ENCODE data around the gene SLAIN2.
"Not testable (repeated sequence)": the region's sequence is repeated elsewhere in the genome, so short reads cannot be mapped to it uniquely, and the experiment has no call there.

The SLAIN2 gene

GRCh38 chr4:48445704-48446103, 104.4 kb downstream of the SLAIN2 start:
- DNase-seq (ENCODE audit: low spot score) = peak; percentile 12

GRCh38 chr4:48446642-48447041, 105.3 kb downstream of the SLAIN2 start:
- DNase-seq (ENCODE audit: low spot score) = no peak

- no peak for DNase-seq (ENCODE audit: low spot score)
These were observed 107.8 kb downstream of the SLAIN2 start for GRCh38 chr4:48449151-48449550.

DNA sequence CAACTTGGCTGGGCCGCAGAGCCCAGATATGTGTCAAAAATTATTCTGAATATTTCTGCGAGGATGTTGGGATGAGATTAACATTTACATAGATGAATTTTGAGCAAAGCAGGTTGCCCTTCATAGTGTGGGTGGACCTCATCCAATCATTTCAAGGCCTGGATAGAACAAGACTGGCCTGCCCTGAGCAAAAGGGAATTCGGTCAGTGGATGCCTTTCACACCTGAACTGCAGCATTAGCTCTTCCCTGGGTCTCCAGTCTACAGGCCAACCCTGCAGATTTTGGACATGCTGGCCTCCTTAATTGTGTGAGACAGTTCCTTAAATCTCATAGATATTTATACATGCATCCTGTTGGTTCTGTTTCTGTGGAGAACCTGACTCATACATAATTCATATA, 109.4 kb downstream of the SLAIN2 start:
- DNase-seq (ENCODE audit: low spot score) = no peak

- DNase-seq (ENCODE audit: low spot score) = not testable (repeated sequence)
These were observed 110.3 kb downstream of the SLAIN2 start for GRCh38 chr4:48451656-48452055.

GRCh38 chr4:48454591-48454990, 113.3 kb downstream of the SLAIN2 start:
- no peak for DNase-seq (ENCODE audit: low spot score)

GRCh38 chr4:48461000-48461399, 119.7 kb downstream of the SLAIN2 start:
- DNase-seq (ENCODE audit: low spot score) = no peak

- no peak for DNase-seq (ENCODE audit: low spot score)
These were observed 121.0 kb downstream of the SLAIN2 start for GRCh38 chr4:48462363-48462762.

- no peak for DNase-seq (ENCODE audit: low spot score)
These were observed 126.1 kb downstream of the SLAIN2 start for GRCh38 chr4:48467442-48467841.

GRCh38 chr4:48467891-48468290, 126.6 kb downstream of the SLAIN2 start:
- DNase-seq (ENCODE audit: low spot score) = no peak

DNA sequence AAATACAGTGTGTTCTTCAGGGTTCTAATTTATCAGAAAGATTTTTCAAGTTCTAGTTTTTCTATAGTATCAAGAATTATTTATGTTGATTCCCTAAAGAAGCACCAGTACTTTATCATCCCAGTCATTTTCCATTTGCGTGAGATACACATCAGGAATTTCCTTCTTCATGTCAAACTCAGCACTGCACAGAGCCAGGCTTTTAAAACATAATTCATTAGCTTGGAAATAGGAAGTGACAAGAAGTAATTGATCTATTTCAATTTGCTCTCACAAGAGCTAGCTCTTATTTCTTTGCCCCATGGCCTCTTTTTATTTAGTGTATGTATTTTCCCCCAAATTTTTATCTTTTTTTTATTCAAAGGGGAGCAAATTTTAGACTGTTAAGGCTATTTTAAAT, 128.8 kb downstream of the SLAIN2 start:
- DNase-seq (ENCODE audit: low spot score) = no peak

GRCh38 chr4:48470570-48470969, 129.2 kb downstream of the SLAIN2 start:
- DNase-seq (ENCODE audit: low spot score) = no peak

- DNase-seq (ENCODE audit: low spot score) = no peak
These were observed 131.5 kb downstream of the SLAIN2 start for GRCh38 chr4:48472794-48473193.

GRCh38 chr4:48475770-48476169, 134.4 kb downstream of the SLAIN2 start:
- DNase-seq (ENCODE audit: low spot score) = no peak
